ENCODE data around the gene NXPH2.

GRCh38 chr2:138766464-138766863, 13.7 kb downstream of the NXPH2 start:
- TF ChIP-seq, protein P1, sequence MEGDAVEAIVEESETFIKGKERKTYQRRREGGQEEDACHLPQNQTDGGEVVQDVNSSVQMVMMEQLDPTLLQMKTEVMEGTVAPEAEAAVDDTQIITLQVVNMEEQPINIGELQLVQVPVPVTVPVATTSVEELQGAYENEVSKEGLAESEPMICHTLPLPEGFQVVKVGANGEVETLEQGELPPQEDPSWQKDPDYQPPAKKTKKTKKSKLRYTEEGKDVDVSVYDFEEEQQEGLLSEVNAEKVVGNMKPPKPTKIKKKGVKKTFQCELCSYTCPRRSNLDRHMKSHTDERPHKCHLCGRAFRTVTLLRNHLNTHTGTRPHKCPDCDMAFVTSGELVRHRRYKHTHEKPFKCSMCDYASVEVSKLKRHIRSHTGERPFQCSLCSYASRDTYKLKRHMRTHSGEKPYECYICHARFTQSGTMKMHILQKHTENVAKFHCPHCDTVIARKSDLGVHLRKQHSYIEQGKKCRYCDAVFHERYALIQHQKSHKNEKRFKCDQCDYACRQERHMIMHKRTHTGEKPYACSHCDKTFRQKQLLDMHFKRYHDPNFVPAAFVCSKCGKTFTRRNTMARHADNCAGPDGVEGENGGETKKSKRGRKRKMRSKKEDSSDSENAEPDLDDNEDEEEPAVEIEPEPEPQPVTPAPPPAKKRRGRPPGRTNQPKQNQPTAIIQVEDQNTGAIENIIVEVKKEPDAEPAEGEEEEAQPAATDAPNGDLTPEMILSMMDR (IDR thresholded peaks at IDR 0.05) = no peak
- TF ChIP-seq POLR2A (IDR thresholded peaks at IDR 0.05) = no peak
